ENCODE results near the gene ANKRD50.

Gene ANKRD50

DNA sequence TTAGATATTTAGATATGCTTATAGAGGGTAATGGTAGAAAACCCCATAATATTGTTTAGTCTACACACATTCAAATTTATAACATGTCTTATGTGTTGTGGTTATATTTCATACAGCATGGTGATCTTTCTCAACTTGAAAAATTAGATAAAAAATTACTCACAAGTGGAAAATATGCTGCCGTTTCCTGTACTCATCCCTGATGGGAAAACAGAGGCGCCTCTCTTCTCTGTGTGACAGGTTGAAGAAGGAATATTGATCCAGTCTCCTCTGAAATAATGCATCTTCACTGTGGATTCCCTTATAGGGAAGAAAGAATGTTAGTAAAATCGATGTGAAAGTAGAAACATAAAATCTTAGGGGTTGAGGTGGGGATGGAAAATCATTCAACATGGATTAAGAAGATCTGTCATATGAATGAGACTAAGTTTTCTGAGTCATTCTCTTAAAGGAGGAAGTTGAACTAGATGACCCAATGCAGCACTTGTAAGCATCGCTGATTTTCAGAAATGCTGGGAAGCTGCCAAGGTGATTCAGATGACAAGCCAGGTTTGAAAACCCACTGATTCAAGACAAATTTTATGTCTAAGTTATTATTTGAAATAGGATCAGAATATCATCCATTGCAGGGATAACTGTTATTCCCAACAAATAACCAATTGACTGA, 70.7 kb downstream of the ANKRD50 start:
- DNase-seq (ENCODE audit: extremely low spot score): no peak
- ChIA-PET CTCF (no interaction called here), POLR2A (no interaction called here)
- TF ChIP-seq ARNT (IDR thresholded peaks at IDR 0.05) (no peak), TARDBP (IDR thresholded peaks at IDR 0.05) (no peak), BHLHE40 (IDR thresholded peaks at IDR 0.05; ENCODE audit: borderline replicate concordance) (no peak), ELF4 (IDR thresholded peaks at IDR 0.05) (no peak), FOXA1 (IDR thresholded peaks at IDR 0.05) (no peak), HDGF (IDR thresholded peaks at IDR 0.05; ENCODE audit: borderline replicate concordance) (no peak), LEF1 (IDR thresholded peaks at IDR 0.05; ENCODE audit: borderline replicate concordance) (no peak), ZNF384 (IDR thresholded peaks at IDR 0.05) (no peak), L3MBTL2 (conservative IDR thresholded peaks at IDR 0.05) (no peak), FOXM1 (IDR thresholded peaks at IDR 0.05; ENCODE audit: borderline replicate concordance) (no peak), SP1 (IDR thresholded peaks at IDR 0.05) (no peak), CTBP1 (IDR thresholded peaks at IDR 0.05; ENCODE audit: borderline replicate concordance) (no peak), NFRKB (IDR thresholded peaks at IDR 0.05) (no peak), FOXK2 (IDR thresholded peaks at IDR 0.05) (no peak), SUZ12 (IDR thresholded peaks at IDR 0.05) (no peak)
- TF ChIP-seq, protein P1, sequence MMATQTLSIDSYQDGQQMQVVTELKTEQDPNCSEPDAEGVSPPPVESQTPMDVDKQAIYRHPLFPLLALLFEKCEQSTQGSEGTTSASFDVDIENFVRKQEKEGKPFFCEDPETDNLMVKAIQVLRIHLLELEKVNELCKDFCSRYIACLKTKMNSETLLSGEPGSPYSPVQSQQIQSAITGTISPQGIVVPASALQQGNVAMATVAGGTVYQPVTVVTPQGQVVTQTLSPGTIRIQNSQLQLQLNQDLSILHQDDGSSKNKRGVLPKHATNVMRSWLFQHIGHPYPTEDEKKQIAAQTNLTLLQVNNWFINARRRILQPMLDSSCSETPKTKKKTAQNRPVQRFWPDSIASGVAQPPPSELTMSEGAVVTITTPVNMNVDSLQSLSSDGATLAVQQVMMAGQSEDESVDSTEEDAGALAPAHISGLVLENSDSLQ (IDR thresholded peaks at IDR 0.05): no peak

DNA sequence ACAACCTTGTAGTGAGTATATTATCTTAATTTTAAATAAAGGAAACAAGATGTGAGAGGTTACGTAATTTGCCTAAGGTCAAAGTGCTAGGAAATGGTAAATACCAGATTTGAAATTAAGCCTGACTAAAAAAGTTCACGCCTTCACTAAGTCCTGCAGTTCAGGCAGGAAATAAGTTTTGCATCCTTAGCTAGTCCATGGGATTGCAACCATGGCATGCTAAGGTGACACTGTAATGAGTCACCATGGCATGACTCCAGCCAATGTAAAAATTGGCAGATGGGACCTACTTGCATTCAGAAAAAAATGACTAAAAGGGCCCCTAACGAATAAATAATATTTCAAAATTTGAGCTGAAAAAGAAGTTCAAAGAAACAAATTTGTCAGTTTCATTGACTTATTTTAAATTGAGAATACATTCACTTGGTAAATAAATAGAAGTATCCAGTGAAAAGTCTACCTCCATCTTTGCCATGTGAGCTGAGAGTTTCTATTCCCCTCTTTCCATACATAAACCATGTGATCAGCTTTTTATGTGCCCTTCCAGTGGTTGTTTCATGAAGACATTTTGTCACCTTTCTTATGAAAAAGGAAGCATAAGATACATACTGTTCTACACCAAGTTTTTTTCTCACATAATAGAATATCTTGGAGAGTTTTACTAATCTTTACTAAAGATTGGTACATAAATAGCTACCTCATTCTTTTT, 72.4 kb downstream of the ANKRD50 start:
- CTCF ChIA-PET: no interaction called here
- no peak for TF ChIP-seq LEF1 (IDR thresholded peaks at IDR 0.05; ENCODE audit: borderline replicate concordance)
- no peak for TF ChIP-seq CTBP1 (IDR thresholded peaks at IDR 0.05; ENCODE audit: borderline replicate concordance)
- no peak for TF ChIP-seq L3MBTL2 (conservative IDR thresholded peaks at IDR 0.05)
- TF ChIP-seq FOXK2 (IDR thresholded peaks at IDR 0.05): no peak
- no peak for TF ChIP-seq NFRKB (IDR thresholded peaks at IDR 0.05)
- no peak for TF ChIP-seq ZNF384 (IDR thresholded peaks at IDR 0.05)
- no peak for TF ChIP-seq FOXM1 (IDR thresholded peaks at IDR 0.05; ENCODE audit: borderline replicate concordance)
- no peak for TF ChIP-seq SP1 (IDR thresholded peaks at IDR 0.05)
- no peak for TF ChIP-seq ELF4 (IDR thresholded peaks at IDR 0.05)
- no peak for TF ChIP-seq TARDBP (IDR thresholded peaks at IDR 0.05)
- no peak for TF ChIP-seq BHLHE40 (IDR thresholded peaks at IDR 0.05; ENCODE audit: borderline replicate concordance)
- no peak for TF ChIP-seq FOXA1 (IDR thresholded peaks at IDR 0.05)
- no peak for DNase-seq (ENCODE audit: extremely low spot score)
- POLR2A ChIA-PET: no interaction called here

DNA sequence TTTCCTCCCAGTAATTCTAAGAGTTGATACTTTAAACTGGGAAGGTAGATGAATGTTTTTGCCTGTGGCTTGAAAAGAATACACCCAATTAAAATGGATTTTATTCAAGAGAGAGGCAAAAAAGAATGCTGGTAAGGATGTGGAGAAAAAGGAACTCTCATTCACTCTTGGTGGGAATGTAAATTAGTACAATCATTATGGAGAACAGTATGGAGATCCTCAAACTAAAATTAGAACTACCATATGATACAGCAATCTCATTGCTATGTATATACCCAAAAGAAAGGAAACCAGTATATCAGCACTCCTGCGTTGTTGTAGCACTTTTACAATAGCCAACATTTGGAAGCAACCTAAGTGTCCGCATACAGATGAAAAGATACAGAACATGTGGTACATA, 75.2 kb downstream of the ANKRD50 start:
- TF ChIP-seq FOXK2 (IDR thresholded peaks at IDR 0.05) (no peak), TARDBP (IDR thresholded peaks at IDR 0.05) (no peak), ELF4 (IDR thresholded peaks at IDR 0.05) (no peak), BHLHE40 (IDR thresholded peaks at IDR 0.05; ENCODE audit: borderline replicate concordance) (no peak), SP1 (IDR thresholded peaks at IDR 0.05) (no peak), NFRKB (IDR thresholded peaks at IDR 0.05) (no peak), LEF1 (IDR thresholded peaks at IDR 0.05; ENCODE audit: borderline replicate concordance) (no peak), L3MBTL2 (conservative IDR thresholded peaks at IDR 0.05) (no peak), ZNF384 (IDR thresholded peaks at IDR 0.05) (no peak), FOXA1 (IDR thresholded peaks at IDR 0.05) (no peak), FOXM1 (IDR thresholded peaks at IDR 0.05; ENCODE audit: borderline replicate concordance) (no peak), SUZ12 (IDR thresholded peaks at IDR 0.05) (no peak), ARNT (IDR thresholded peaks at IDR 0.05) (no peak), HDGF (IDR thresholded peaks at IDR 0.05; ENCODE audit: borderline replicate concordance) (no peak), CTBP1 (IDR thresholded peaks at IDR 0.05; ENCODE audit: borderline replicate concordance) (no peak)
- TF ChIP-seq, protein P1 (IDR thresholded peaks at IDR 0.05): no peak
- ChIA-PET CTCF (no interaction called here), POLR2A (no interaction called here)
- no peak for DNase-seq (ENCODE audit: extremely low spot score)

DNA sequence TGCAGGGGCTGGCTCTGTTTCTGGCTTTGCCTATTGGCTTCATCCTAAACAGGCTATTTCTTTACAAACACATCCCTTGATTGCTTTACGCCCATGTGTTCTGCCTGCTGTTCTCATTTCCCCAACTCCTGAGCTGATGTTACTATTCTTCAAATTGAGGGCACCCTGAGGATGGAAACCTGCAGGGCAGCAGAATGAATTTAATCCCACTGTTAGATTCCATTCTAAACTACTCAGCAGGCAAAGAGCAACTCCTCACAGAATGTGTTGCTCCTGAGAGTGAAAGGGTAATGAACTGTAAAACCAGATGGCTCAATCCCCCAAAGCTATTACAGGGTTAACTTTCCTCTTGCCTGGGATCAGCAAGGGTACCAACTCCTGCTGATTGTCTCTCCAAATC, 75.7 kb downstream of the ANKRD50 start:
- DNase-seq (ENCODE audit: extremely low spot score): no peak
- TF ChIP-seq, protein P1 (IDR thresholded peaks at IDR 0.05): no peak
- TF ChIP-seq FOXA1 (IDR thresholded peaks at IDR 0.05): no peak
- TF ChIP-seq ZNF384 (IDR thresholded peaks at IDR 0.05): no peak
- TF ChIP-seq LEF1 (IDR thresholded peaks at IDR 0.05; ENCODE audit: borderline replicate concordance): no peak
- no peak for TF ChIP-seq CTBP1 (IDR thresholded peaks at IDR 0.05; ENCODE audit: borderline replicate concordance)
- no peak for TF ChIP-seq FOXK2 (IDR thresholded peaks at IDR 0.05)
- no peak for TF ChIP-seq ARNT (IDR thresholded peaks at IDR 0.05)
- no peak for TF ChIP-seq HDGF (IDR thresholded peaks at IDR 0.05; ENCODE audit: borderline replicate concordance)
- no peak for TF ChIP-seq TARDBP (IDR thresholded peaks at IDR 0.05)
- no peak for TF ChIP-seq FOXM1 (IDR thresholded peaks at IDR 0.05; ENCODE audit: borderline replicate concordance)
- no peak for TF ChIP-seq NFRKB (IDR thresholded peaks at IDR 0.05)
- no peak for TF ChIP-seq L3MBTL2 (conservative IDR thresholded peaks at IDR 0.05)
- TF ChIP-seq SUZ12 (IDR thresholded peaks at IDR 0.05): no peak
- TF ChIP-seq BHLHE40 (IDR thresholded peaks at IDR 0.05; ENCODE audit: borderline replicate concordance): no peak
- no peak for TF ChIP-seq SP1 (IDR thresholded peaks at IDR 0.05)
- TF ChIP-seq ELF4 (IDR thresholded peaks at IDR 0.05): no peak
- CTCF ChIA-PET: no interaction called here
- POLR2A ChIA-PET: no interaction called here

DNA sequence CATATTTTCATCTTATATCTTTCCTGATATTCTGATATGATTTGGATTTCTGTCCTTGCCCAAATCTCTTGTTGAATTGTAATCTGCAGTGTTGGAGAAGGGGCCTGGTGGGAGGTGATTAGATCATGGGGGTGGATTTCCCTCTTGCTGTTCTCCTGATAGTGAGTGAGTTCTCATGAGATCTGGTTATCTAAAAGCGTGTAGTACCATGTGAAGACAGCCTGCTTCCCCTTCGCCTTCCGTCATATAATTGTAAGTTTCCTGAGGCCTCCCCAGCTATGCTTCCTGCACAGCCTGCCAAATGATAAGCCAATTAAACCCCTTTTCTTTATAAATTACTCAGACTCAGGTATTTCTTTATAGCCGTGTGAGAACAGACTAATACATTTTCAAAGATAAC, 77.2 kb downstream of the ANKRD50 start:
- CTCF ChIA-PET: no interaction called here
- POLR2A ChIA-PET: no interaction called here
- TF ChIP-seq, protein P1 (IDR thresholded peaks at IDR 0.05): no peak
- TF ChIP-seq FOXK2 (IDR thresholded peaks at IDR 0.05) (no peak), SP1 (IDR thresholded peaks at IDR 0.05) (no peak), LEF1 (IDR thresholded peaks at IDR 0.05; ENCODE audit: borderline replicate concordance) (no peak), SUZ12 (IDR thresholded peaks at IDR 0.05) (no peak), FOXM1 (IDR thresholded peaks at IDR 0.05; ENCODE audit: borderline replicate concordance) (no peak)
- no peak for DNase-seq (ENCODE audit: extremely low spot score)

Measured in HEK293T (cell line).